Measurements from ENCODE around the gene HAPLN3. TPM values are rescaled to one million over a fixed set of nuclear protein-coding genes. Genes with fewer than 3 reads are reported as not detected.

The HAPLN3 gene
- total and polyA plus RNA-seq, 4 donors, result 0.21 to 0.51 (median 0.34) TPM

DNA sequence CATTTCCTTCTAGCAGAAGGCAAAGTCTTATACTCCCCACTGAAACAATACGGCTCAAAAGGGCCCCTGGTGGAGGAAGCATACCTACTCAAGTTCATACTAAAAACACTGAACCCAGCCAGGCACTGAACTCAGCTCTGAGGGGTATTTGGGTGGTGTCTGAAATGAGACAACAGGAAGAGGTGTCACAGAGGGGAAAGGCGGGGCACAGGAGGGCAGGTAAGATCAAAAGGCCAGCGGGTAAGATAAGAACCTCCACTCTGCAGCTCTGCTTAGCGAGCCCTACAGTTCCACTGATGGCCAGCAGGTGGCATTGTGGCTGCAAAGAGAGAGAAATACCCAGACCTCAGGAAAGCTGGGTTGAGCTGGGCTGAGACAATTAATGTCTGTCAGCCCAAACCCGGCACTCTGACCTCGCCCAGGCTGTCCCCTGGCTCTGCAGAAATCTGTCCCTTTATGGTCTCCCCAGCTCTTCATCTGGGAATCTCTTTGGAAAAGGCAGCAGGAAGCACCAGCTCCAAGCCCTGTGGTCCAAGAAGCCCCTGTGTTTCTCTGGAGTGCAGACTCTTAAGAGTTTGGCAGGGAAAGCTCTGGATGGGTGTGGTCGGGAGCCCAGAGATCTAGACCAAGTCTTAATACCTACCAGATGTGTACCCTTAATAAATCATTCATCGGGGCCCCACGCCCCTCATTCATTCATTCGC is 9.4 kb upstream of the HAPLN3 start:
- Histone ChIP-seq H3K9me3 (ENCODE audit: control insufficient read depth in 4 of 4, low read length in 3 of 4) (no peaks in the 10 kb centered on the region), H3K27ac (ENCODE audit: low read depth in 1 of 2, low read length in 2 of 2) (no peak overlapping the region), H3K4me1 (ENCODE audit: control insufficient read depth in 4 of 4, insufficient read depth in 4 of 4, low read length in 3 of 4) (no peaks in the 10 kb centered on the region), H3K36me3 (ENCODE audit: control insufficient read depth in 4 of 4, insufficient read depth in 3 of 4, low read depth in 1 of 4, low read length in 3 of 4) (no peaks in the 10 kb centered on the region), H3K27me3 (ENCODE audit: control insufficient read depth in 4 of 4, insufficient read depth in 4 of 4, low read length in 3 of 4) (no peaks in the 10 kb centered on the region), H3K9ac (ENCODE audit: low read depth in 1 of 2, low read length in 2 of 2) (no peak overlapping the region), H3K4me3 (ENCODE audit: low read depth in 1 of 3, low read length in 3 of 3) (no peak overlapping the region)
- DNase-seq (ENCODE audit: low spot score), result peak; percentile 87
- WGBS, result 36% methylated on average over 10 of the region's 10 CpGs
- TF ChIP-seq, protein P1, sequence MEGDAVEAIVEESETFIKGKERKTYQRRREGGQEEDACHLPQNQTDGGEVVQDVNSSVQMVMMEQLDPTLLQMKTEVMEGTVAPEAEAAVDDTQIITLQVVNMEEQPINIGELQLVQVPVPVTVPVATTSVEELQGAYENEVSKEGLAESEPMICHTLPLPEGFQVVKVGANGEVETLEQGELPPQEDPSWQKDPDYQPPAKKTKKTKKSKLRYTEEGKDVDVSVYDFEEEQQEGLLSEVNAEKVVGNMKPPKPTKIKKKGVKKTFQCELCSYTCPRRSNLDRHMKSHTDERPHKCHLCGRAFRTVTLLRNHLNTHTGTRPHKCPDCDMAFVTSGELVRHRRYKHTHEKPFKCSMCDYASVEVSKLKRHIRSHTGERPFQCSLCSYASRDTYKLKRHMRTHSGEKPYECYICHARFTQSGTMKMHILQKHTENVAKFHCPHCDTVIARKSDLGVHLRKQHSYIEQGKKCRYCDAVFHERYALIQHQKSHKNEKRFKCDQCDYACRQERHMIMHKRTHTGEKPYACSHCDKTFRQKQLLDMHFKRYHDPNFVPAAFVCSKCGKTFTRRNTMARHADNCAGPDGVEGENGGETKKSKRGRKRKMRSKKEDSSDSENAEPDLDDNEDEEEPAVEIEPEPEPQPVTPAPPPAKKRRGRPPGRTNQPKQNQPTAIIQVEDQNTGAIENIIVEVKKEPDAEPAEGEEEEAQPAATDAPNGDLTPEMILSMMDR (IDR thresholded peaks at IDR 0.05; ENCODE audit: low read depth, low read length, missing input control), result peak; percentile 99
- TF ChIP-seq, protein P2, sequence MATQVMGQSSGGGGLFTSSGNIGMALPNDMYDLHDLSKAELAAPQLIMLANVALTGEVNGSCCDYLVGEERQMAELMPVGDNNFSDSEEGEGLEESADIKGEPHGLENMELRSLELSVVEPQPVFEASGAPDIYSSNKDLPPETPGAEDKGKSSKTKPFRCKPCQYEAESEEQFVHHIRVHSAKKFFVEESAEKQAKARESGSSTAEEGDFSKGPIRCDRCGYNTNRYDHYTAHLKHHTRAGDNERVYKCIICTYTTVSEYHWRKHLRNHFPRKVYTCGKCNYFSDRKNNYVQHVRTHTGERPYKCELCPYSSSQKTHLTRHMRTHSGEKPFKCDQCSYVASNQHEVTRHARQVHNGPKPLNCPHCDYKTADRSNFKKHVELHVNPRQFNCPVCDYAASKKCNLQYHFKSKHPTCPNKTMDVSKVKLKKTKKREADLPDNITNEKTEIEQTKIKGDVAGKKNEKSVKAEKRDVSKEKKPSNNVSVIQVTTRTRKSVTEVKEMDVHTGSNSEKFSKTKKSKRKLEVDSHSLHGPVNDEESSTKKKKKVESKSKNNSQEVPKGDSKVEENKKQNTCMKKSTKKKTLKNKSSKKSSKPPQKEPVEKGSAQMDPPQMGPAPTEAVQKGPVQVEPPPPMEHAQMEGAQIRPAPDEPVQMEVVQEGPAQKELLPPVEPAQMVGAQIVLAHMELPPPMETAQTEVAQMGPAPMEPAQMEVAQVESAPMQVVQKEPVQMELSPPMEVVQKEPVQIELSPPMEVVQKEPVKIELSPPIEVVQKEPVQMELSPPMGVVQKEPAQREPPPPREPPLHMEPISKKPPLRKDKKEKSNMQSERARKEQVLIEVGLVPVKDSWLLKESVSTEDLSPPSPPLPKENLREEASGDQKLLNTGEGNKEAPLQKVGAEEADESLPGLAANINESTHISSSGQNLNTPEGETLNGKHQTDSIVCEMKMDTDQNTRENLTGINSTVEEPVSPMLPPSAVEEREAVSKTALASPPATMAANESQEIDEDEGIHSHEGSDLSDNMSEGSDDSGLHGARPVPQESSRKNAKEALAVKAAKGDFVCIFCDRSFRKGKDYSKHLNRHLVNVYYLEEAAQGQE (IDR thresholded peaks at IDR 0.05), result no peak
- no peak for TF ChIP-seq JUND (IDR thresholded peaks at IDR 0.05)
- TF ChIP-seq FOXA1 (IDR thresholded peaks at IDR 0.05), result no peak
- no peak for TF ChIP-seq EGR1 (IDR thresholded peaks at IDR 0.05; ENCODE audit: low read depth in 2 of 2)
- no peak for TF ChIP-seq GABPA (IDR thresholded peaks at IDR 0.05 in 1 of 2, conservative IDR thresholded peaks at IDR 0.05 in 1 of 2)
- TF ChIP-seq SP1 (IDR thresholded peaks at IDR 0.05), result no peak
- no peak for TF ChIP-seq HNF4A (conservative IDR thresholded peaks at IDR 0.05)
- no peak for TF ChIP-seq YY1 (IDR thresholded peaks at IDR 0.05)
- peak; percentile 84 to 89 for TF ChIP-seq RAD21 (IDR thresholded peaks at IDR 0.05)
- TF ChIP-seq, protein P3, sequence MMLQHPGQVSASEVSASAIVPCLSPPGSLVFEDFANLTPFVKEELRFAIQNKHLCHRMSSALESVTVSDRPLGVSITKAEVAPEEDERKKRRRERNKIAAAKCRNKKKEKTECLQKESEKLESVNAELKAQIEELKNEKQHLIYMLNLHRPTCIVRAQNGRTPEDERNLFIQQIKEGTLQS (IDR thresholded peaks at IDR 0.05), result no peak

DNA sequence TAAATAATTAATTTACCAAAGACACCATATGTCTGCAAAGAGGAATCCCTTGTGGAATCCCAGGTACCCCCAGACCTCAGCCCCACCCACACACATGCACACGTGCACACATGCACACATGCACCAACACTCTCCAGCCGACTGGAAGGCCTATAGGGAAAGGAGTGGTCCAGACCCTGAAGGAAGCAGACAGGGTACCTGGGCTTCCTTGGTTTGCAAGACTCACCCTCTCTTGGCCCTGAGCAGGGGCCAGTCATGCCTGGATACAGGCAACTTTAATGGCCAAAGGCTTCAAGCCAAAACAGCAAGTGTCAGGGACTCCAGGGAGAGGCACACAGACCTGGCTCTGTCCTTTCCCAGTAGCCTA is 8.9 kb upstream of the HAPLN3 start:
- no peaks in the 10 kb centered on the region for H3K4me1 ChIP-seq (ENCODE audit: control insufficient read depth in 4 of 4, insufficient read depth in 4 of 4, low read length in 3 of 4)
- no peaks in the 10 kb centered on the region for H3K27me3 ChIP-seq (ENCODE audit: control insufficient read depth in 4 of 4, insufficient read depth in 4 of 4, low read length in 3 of 4)
- H3K36me3 ChIP-seq (ENCODE audit: control insufficient read depth in 4 of 4, insufficient read depth in 3 of 4, low read depth in 1 of 4, low read length in 3 of 4), result no peaks in the 10 kb centered on the region
- no peaks in the 10 kb centered on the region for H3K9me3 ChIP-seq (ENCODE audit: control insufficient read depth in 4 of 4, low read length in 3 of 4)
- H3K4me3 ChIP-seq (ENCODE audit: low read depth in 1 of 3, low read length in 3 of 3), result no peak overlapping the region
- no peak for DNase-seq (ENCODE audit: low spot score)
- no peak for TF ChIP-seq GABPA (IDR thresholded peaks at IDR 0.05 in 1 of 2, conservative IDR thresholded peaks at IDR 0.05 in 1 of 2)
- TF ChIP-seq NR2F2 (IDR thresholded peaks at IDR 0.05), result no peak
- no peak for TF ChIP-seq RAD21 (IDR thresholded peaks at IDR 0.05)
- TF ChIP-seq EGR1 (IDR thresholded peaks at IDR 0.05; ENCODE audit: low read depth in 2 of 2), result no peak
- TF ChIP-seq FOXA1 (IDR thresholded peaks at IDR 0.05), result no peak
- no peak for TF ChIP-seq FOXA2 (IDR thresholded peaks at IDR 0.05)
- TF ChIP-seq, protein P4, sequence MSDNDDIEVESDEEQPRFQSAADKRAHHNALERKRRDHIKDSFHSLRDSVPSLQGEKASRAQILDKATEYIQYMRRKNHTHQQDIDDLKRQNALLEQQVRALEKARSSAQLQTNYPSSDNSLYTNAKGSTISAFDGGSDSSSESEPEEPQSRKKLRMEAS (IDR thresholded peaks at IDR 0.05), result no peak
- TF ChIP-seq HNF4G (IDR thresholded peaks at IDR 0.05), result no peak
- no peak for TF ChIP-seq SP1 (IDR thresholded peaks at IDR 0.05)
- TF ChIP-seq YY1 (IDR thresholded peaks at IDR 0.05), result no peak
- TF ChIP-seq, protein P1 (IDR thresholded peaks at IDR 0.05; ENCODE audit: low read depth, low read length, missing input control), result no peak
- no peak overlapping the region for H3K27ac ChIP-seq (ENCODE audit: low read depth in 1 of 2, low read length in 2 of 2)
- no peak overlapping the region for H3K9ac ChIP-seq (ENCODE audit: low read depth in 1 of 2, low read length in 2 of 2)
- WGBS, result 89% methylated on average over 2 of the region's 2 CpGs

All from liver (tissue), 9 donors.